ELF-1 (cell line): ENCODE data around the gene JAGN1.
A peak's percentile ranks its signal among the peaks of the same experiment; 100 is the strongest.
"Not testable (repeated sequence)": the region's sequence is repeated elsewhere in the genome, so short reads cannot be mapped to it uniquely, and the experiment has no call there.

ENCODE experiments used
- DNase-seq: peaks from one replicate; pipeline ENCODE4 v3.0.0-alpha.2; 2016; ENCODE audit warnings: low read depth, low spot score

The JAGN1 gene

GRCh38 chr3:9890249-9891071 is at the start of gene JAGN1:
JAGN1 (plus strand) TSS chr3:9890610; CDS start chr3:9890723, 113 bp downstream.
- DNase-seq, result peak; percentile 91

DNA sequence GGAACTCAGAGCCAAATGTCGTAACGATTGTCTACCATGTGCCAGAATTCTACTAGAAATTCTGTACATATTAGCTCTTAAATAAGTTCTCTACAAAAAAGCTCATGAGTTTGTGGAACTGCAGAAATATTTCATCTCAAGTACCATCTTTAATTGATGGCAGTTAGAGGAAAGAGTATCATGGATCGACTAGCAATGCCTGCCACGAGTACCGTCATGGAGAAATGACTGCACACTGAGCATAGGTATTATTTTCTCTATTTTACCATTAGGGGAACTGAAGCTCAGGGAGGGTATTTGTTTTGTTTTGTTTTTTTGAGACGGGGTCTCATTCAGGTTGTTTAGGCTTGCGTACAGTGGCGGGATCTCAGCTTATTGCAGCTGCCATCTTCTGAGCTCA is 49.4 kb upstream of the JAGN1 start:
- DNase-seq, result no peak

- peak; percentile 98 for DNase-seq
Measured at GRCh38 chr3:9843715-9844438, 46.5 kb upstream of the JAGN1 start, which contains the start of gene RPUSD3. RPUSD3 (minus strand) TSS chr3:9844008; CDS start chr3:9843990, 18 bp downstream.

- peak; percentile 70 for DNase-seq
Measured at GRCh38 chr3:9846231-9846630, 44.2 kb upstream of the JAGN1 start.

- DNase-seq, result no peak
Measured at GRCh38 chr3:9846931-9847488, 43.4 kb upstream of the JAGN1 start.

DNA sequence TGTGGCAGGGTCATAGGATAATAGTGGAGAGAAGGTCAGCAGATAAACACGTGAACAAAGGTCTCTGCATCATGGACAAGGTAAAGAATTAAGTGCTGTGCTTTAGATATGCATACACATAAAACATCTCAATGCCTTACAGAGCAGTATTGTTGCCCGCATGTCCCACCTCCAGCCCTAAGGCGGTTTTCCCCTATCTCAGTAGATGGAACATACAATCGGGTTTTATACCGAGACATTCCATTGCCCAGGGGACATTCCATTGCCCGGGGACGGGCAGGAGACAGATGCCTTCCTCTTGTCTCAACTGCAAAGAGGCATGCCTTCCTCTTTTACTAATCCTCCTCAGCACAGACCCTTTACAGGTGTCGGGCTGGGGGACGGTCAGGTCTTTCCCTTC is 42.5 kb upstream of the JAGN1 start:
- peak; percentile 69 for DNase-seq

DNA sequence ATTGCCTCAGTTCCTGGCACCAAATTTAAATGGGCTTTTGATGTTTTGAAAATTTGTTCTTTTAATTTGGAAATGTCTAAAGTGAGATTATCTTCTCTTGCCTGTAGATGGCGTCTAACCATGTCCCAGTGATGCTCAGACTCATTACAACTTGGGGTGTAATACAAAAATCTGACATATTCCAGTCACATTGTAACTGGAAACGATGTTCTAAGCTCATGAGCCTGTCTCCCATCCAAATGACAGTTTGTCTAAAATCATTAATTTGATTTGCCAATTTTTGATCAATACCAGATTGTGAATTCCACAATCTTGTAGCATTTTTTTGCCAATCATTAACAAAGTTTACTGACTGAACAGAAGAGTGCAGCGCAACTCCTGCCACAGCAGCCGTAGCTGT is 41.5 kb upstream of the JAGN1 start:
- DNase-seq, result not testable (repeated sequence)

GRCh38 chr3:9851383-9851782 is 39.0 kb upstream of the JAGN1 start:
- peak; percentile 31 for DNase-seq

GRCh38 chr3:9851926-9852325 is 38.5 kb upstream of the JAGN1 start:
- not testable (repeated sequence) for DNase-seq

DNA sequence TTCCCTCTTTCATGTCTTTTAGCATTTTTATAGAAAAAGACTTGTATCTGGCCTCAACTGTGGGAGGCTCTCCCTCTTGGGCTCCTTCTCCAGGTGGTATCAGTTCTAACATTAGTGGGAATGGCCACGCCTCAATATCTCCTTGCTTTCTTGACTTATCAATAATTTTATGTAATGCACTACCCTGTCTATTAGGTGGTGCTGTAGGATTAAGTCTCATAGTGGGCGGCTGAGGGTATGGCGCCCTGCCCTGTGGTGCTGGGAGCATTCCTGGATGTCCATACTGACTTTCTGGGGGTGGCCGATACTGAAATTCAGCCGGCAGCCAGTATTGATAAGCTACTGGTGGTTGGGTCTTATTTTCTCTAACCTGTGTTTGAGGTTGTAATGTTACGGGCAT is 37.9 kb upstream of the JAGN1 start:
- no peak for DNase-seq

DNA sequence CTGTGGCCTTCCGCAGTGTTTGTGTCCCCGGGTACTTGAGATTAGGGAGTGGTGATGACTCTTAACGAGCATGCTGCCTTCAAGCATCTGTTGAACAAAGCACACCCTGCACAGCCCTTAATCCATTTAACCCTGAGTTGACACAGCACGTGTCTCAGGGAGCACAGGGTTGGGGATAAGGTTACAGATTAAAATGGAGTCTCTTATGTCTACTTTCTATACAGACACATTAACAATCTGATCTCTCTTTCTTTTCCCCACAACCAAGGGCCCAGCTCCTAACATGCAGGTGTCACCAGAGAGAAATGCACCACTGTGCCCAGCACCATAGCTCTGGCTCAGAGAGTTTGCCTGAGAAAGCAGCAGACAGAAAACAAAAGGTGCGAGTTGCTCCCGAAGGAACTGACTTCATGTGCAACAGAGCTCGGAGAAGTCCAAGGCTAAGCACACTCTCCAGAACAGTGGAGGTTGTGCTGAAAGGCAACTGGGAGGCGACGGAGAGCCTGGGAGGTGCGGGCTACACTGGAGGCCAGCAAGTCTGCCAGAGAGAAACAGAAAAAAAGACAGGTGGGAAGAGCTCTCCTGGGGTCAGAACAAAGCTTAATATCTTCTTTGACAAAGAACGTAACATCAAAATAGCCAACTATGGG is 36.0 kb upstream of the JAGN1 start:
- DNase-seq, result peak; percentile 36

DNA sequence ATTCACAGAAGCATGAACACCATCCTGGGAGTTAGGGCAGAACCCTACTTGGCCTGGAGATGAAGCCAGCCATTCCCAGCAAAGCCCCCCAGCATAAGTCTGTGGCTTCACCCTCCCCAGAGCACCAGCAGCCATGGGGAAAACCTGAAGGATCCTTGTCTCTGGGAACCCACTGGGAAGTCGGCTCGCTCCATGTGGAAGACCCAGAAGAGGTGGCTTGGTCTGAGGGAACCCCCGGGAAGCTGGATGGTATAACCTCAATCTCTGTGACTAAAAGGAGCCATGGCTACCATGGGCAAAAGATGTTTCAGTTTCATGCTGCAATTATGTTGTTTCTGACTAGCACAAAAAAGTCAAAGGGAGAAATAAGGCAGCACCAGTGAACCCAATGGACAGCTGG is 34.8 kb upstream of the JAGN1 start:
- no peak for DNase-seq

DNA sequence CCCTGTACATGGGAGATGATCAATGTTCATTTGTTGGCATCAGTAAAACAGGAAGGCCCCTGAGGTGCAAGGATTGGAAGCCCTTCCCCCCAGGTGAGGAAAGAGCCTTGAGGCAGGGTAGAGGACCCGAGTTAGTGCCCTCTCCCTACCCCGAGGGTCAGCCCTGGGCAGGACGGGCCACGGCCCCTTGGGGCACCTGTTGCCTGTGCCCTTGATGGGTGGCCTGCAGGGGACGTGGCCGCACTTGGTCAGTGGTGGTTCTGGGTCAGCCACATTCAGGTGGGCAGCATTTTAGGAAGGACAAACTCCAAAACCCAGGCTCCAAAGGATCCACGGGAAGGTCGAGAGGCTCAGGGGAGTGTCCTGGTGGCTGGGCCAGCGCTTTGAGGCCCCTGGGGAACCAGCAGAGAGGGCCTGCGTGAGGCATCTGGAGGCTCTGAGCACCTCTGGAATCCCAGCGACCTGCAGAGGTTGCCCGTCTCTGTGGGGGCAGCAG is 30.8 kb upstream of the JAGN1 start:
- DNase-seq, result no peak

DNA sequence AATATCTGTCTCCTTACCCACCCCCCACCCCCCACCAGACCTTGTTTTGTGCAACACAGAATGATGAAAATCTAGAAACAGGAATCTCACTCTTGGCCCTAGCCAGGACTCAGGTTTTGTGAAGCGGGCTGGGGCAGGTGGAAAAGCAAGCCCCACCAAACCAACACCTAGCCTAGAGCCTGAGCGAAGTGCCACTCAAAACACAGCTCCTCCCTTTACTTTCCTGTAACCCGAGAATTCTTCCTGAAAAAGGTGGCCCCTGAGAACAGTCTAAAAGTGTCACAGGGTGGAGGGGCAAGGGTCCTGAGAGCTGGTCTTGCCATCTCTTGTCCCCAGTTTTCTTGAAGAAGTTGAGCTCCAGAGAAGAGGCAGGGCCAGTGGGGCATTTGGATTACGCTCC is 29.2 kb upstream of the JAGN1 start:
- peak; percentile 25 for DNase-seq

- no peak for DNase-seq
Measured at GRCh38 chr3:9861626-9862130, 28.7 kb upstream of the JAGN1 start.

DNA sequence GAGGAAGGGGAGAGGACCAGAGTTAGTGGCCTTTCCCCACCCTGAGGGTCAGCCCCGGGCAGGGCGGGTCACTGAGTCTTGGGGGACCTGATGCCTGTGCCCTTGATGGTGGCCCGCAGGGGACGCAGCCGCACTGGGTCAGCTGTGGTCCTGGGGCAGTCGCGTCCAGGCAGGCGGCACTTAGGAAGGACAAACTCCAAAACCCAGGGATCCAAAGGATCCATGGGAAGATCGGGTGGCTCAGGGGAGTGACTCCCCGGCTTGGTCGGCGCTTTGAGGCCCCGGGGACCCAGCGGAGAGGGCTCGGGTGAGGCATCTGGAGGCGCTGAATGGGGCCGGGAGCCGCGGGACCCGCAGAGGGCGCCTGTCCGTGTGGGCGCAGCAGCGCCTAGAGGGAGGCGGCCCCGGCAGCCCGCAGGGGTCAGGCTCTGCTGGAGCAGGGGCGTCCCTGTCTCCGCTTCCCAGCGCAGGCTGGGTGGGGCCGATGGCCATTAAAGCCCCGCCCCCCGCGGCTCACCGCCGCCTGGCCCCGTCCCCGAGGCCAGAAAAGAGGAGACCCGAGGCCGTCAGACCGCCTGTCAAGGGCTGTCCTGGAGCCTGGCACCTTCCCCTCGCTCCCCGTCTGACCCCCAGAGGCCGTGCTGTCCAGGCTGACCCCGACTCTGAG is 27.9 kb upstream of the JAGN1 start:
- DNase-seq, result peak; percentile 88

GRCh38 chr3:9863058-9863772 is 27.2 kb upstream of the JAGN1 start:
- no peak for DNase-seq

DNA sequence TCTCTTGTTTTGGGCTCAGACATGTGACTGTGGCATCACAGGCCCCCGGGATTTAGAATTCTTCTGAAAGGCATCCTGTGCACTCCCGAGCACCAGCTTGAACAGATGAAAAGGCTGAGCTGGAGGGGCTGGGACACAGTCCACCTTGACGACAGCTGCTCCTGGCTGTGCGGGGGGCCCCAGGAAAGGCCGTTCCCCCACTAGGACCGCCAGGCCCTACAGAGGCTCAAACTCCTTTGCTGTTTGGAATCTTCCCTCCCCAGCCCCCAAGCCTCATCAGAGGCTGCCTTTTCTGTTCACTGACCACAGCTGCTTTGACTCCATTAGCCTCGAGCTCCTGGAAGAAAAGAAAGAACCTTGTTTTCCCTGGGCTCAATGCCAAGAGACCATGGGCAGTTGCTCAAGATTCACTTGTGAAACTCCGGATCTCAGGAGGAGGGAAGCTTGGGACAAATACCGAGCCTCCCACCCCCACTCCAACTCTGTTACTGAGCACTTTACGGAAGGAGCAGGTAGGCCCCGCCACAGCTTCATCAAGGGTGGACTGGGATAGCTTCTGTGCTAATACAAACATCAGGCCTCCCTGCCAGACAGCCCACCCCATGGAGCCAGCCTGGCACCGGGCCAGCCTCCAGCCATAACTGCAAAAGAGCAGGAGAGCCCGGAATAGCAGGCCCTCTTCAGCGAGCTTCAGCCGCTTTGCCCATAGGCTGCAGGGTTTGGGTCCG is 26.0 kb upstream of the JAGN1 start:
- no peak for DNase-seq

- not testable (repeated sequence) for DNase-seq
Measured at GRCh38 chr3:9865125-9865637, 25.2 kb upstream of the JAGN1 start.
